ENCODE measurements around the gene MAGEB10. TPM values are rescaled to one million over a fixed set of nuclear protein-coding genes. Genes with fewer than 3 reads are reported as not detected.

Gene MAGEB10, protein sequence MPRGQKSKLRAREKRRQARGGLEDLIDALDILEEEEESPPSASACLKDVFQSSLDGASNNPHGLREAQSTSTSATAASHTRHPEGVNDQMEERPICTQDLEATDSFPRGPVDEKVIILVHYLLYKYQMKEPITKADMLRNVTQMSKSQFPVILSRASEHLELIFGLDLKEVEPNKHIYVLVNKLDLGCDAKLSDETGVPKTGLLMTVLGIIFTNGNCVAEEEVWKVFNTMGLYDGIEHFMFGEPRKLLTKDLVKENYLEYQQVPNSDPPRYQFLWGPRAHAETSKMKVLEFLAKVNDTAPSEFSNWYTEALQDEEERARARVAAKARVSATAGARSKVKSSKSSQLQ
- not detected in 2 replicates for total RNA-seq

GRCh38 chrX:27807690-27808089 is at the start of gene MAGEB10:
Gene MAGEB10 (plus strand): TSS chrX:27807990. CDS start chrX:27821307, 13,317 bp downstream.

Other genes with a start within 250 kb of the MAGEB10 start
- not detected in 2 replicates for gene DCAF8L2, start 217.6 kb upstream of the MAGEB10 start, total RNA-seq
- not detected in 2 replicates for gene DCAF8L1, start 173.5 kb downstream of the MAGEB10 start, total RNA-seq

Data from epithelial cell of alveolus of lung (primary cell).